ENCODE measurements around the gene OCIAD2.
"Not testable (repeated sequence)": the region's sequence is repeated elsewhere in the genome, so short reads cannot be mapped to it uniquely, and the experiment has no call there.

- not testable (repeated sequence) for TF ChIP-seq POLR2A (IDR thresholded peaks at IDR 0.05; ENCODE audit: low read length); GATA1 (IDR thresholded peaks at IDR 0.05; ENCODE audit: low read depth, low read length)
These were observed 16.5 kb upstream of the OCIAD2 start for GRCh38 chr4:48923065-48923464.

All from erythroblast (primary cell).